Stomach (tissue), 9 donors: ENCODE measurements around the gene RSPRY1. TPM values are rescaled to one million over a fixed set of nuclear protein-coding genes. Genes with fewer than 3 reads are reported as not detected.

Source experiments
- DNase-seq, 2 donors: peaks; one replicate each; pipeline versions ENCODE4 v3.0.0 to v3.0.0-alpha.2; 2013 to 2019
- H3K27ac ChIP-seq, 5 donors: fragments of 200-600 bp in 4 of 5; sonication (generic) in 4 of 5; one replicate each; pipeline ENCODE4 v1.5.1; 2013 to 2019; ENCODE audit warnings: mild to moderate bottlenecking in 1 of 5, moderate library complexity in 1 of 5
- H3K27me3 ChIP-seq, 3 donors: fragments of 200-600 bp; sonication (generic); one replicate each; pipeline ENCODE4 v1.5.1; 2017 to 2019; ENCODE audit warnings: mixed run types in 1 of 3
- H3K36me3 ChIP-seq, 4 donors: fragments of 200-600 bp; sonication (generic); 1 replicate in 3 of 4; 2 replicates in 1 of 4; pipeline ENCODE4 v1.5.1; 2016 to 2019
- H3K4me1 ChIP-seq, 4 donors: fragments of 200-600 bp; sonication (generic); one replicate each; pipeline ENCODE4 v1.5.1; 2016 to 2019
- H3K4me3 ChIP-seq, 4 donors: fragments of 200-600 bp; sonication (generic) in 3 of 4; one replicate each; pipeline ENCODE4 v1.5.1; 2016 to 2019; ENCODE audit warnings: mild to moderate bottlenecking in 1 of 4
- H3K9me3 ChIP-seq, 4 donors: fragments of 200-600 bp; sonication (generic); one replicate each; pipeline ENCODE4 v1.5.1; 2016 to 2019
- EP300 ChIP-seq: sonication (generic); formaldehyde crosslinking; IDR thresholded peaks from one replicate; pipeline ENCODE4 v1.6.1; 2017; ENCODE audit warnings: antibody characterized with exemption
- POLR2A ChIP-seq, 4 donors: fragments of 450-650 bp; IDR thresholded peaks; one replicate each; pipeline ENCODE4 v1.6.1; 2016; ENCODE audit warnings: antibody characterized with exemption in 4 of 4, control low read depth in 2 of 4, mild to moderate bottlenecking in 1 of 4, moderate library complexity in 1 of 4
- POLR2AphosphoS5 ChIP-seq, 3 donors: sonication (generic); formaldehyde crosslinking; IDR thresholded peaks; one replicate each; pipeline ENCODE4 v1.6.1; 2016; ENCODE audit warnings: antibody characterized with exemption in 3 of 3
- WGBS, 5 donors: extraction: QIAGEN DNeasy Blood & Tissue Kit in 3 of 5; methylation state at CpG; one replicate each; pipeline versions ENCODE4 v1.1.5 to v1.1.7; 2013 to 2018; 5-methylcytosine and 5-hydroxymethylcytosine counted together
- intact Hi-C: fragments of 100-400 bp; cut with DNase I; formaldehyde crosslinking; loops from one replicate; pipeline ENCODE4 v1.15.1; 2023; ENCODE audit warnings: low total_unique reads
- polyA plus RNA-seq, 3 donors: library from polyadenylated mRNA; stranded (reverse); fragments of 200-250 nt; gene quantifications; one replicate each; pipeline ENCODE4 v1.2.3, GENCODE V29; 2013
- total RNA-seq, 5 donors: library from RNA; depleted of rRNA; stranded (reverse); fragments of >200 nt; gene quantifications; one replicate each; pipeline versions ENCODE4 v1.1.0 to v1.2.3, GENCODE V29; 2014 to 2016
- TF ChIP-seq, protein P1 (sequence below), 7 experiments: fragments of 450-650 bp in 4 of 7; fragments of 200-600 bp in 3 of 7; sonication (generic) in 3 of 7; IDR thresholded peaks; one replicate each; pipeline ENCODE4 v1.5.1; 2016 to 2019; ENCODE audit warnings: antibody characterized with exemption in 7 of 7, control low read depth in 2 of 7, mild to moderate bottlenecking in 1 of 7
- donor health status: healthy with polysubstance abuse.
- donor health status: Bipolar disorder and iron deficiency.
- donor health status: healthy.

The RSPRY1 gene
- total and polyA plus RNA-seq, 8 donors: 5.5 to 110 (median 13.3) TPM

- Histone ChIP-seq H3K36me3 (no peaks in the 10 kb centered on the region), H3K27me3 (peaks cover 0 to 29% (median 13%) of the 10 kb centered on the region in 3 donors), H3K4me3 (peak overlapping the region; percentile 59 to 80 (median 70)), H3K27ac (peak overlapping the region; percentile 84 to 90 (median 89)), H3K9me3 (no peaks in the 10 kb centered on the region), H3K4me1 (peaks cover 15 to 51% (median 43%) of the 10 kb centered on the region in 4 donors)
- no peak for DNase-seq
- no peak for TF ChIP-seq POLR2A (IDR thresholded peaks at IDR 0.05)
- WGBS, 5 donors: 5 to 12% (median 6%) methylated on average over 14 of the region's 14 CpGs
- intact Hi-C loops: no loop called here
Observed at GRCh38 chr16:57283959-57284208, 97.8 kb downstream of the RSPRY1 start.

GRCh38 chr16:57284209-57284951, 98.3 kb downstream of the RSPRY1 start, which contains the start of gene PLLP:
TSS of gene PLLP (minus strand) at chr16:57284672. CDS start at chr16:57284540, 132 bp downstream.
- Histone ChIP-seq H3K4me1 (peaks cover 15 to 47% (median 39%) of the 10 kb centered on the region in 4 donors), H3K9me3 (no peaks in the 10 kb centered on the region), H3K4me3 (peak within 1 kb of the TSS; percentile 59 to 80 (median 70)), H3K27me3 (peaks cover 0 to 29% (median 13%) of the 10 kb centered on the region in 3 donors), H3K36me3 (no peaks in the 10 kb centered on the region), H3K27ac (peak within 1 kb of the TSS; percentile 84 to 90 (median 89))
- 0 to 2% (median 1%) methylated on average over 38 to 95 of the region's 95 CpGs for WGBS, 5 donors
- intact Hi-C loops: no loop called here
- DNase-seq: peak; percentile 74 to 87
- TF ChIP-seq EP300 (no peak), POLR2AphosphoS5 (IDR thresholded peaks at IDR 0.05) (peak in 2 of 3 donors; percentile 74 to 80), POLR2A (IDR thresholded peaks at IDR 0.05) (peak in 1 of 4 donors; percentile 59)
- TF ChIP-seq, protein P1, sequence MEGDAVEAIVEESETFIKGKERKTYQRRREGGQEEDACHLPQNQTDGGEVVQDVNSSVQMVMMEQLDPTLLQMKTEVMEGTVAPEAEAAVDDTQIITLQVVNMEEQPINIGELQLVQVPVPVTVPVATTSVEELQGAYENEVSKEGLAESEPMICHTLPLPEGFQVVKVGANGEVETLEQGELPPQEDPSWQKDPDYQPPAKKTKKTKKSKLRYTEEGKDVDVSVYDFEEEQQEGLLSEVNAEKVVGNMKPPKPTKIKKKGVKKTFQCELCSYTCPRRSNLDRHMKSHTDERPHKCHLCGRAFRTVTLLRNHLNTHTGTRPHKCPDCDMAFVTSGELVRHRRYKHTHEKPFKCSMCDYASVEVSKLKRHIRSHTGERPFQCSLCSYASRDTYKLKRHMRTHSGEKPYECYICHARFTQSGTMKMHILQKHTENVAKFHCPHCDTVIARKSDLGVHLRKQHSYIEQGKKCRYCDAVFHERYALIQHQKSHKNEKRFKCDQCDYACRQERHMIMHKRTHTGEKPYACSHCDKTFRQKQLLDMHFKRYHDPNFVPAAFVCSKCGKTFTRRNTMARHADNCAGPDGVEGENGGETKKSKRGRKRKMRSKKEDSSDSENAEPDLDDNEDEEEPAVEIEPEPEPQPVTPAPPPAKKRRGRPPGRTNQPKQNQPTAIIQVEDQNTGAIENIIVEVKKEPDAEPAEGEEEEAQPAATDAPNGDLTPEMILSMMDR (IDR thresholded peaks at IDR 0.05): no peak

DNA sequence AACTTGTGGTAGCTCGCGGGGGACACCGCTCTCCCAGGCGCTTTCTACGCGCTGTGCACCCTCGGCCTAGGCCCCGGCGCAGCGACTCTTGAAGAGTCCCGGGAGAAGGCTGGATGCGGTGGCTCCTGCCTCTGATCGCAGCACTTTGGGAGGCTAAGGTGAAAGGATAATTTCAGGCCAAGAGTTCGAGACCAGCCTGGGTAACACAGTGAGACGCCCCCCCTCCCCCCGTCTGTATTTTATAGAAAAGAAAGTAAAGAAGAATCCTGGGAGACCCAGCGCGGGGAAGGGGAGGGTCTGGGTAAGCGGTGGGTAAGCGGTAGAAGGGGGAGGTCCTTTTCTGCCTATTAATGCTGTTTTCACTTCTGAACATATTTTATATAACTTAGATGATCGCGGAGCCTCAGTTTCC, 98.8 kb downstream of the RSPRY1 start:
- Histone ChIP-seq H3K36me3 (no peaks in the 10 kb centered on the region), H3K27me3 (peaks cover 0 to 29% (median 13%) of the 10 kb centered on the region in 3 donors), H3K9me3 (no peaks in the 10 kb centered on the region), H3K27ac (peak overlapping the region; percentile 84 to 90 (median 89)), H3K4me3 (peak overlapping the region; percentile 59 to 80 (median 70)), H3K4me1 (peaks cover 10 to 41% (median 33%) of the 10 kb centered on the region in 4 donors)
- DNase-seq: no peak
- intact Hi-C loops: no loop called here
- 16 to 20% (median 18%) methylated on average over 19 to 22 of the region's 22 CpGs for WGBS, 5 donors
- TF ChIP-seq POLR2A (IDR thresholded peaks at IDR 0.05) (no peak), POLR2AphosphoS5 (IDR thresholded peaks at IDR 0.05) (no peak), EP300 (no peak)
- TF ChIP-seq, protein P1 (IDR thresholded peaks at IDR 0.05): no peak

- peak overlapping the region in 1 of 4 donors; percentile 80 for H3K4me3 ChIP-seq
- 69 to 82% (median 78%) methylated on average over 5 of the region's 5 CpGs for whole genome bisulfite sequencing, 5 donors
Observed at GRCh38 chr16:57285379-57285778, 99.2 kb downstream of the RSPRY1 start.

More at GRCh38 chr16:57285379-57285778, 99.2 kb downstream of the RSPRY1 start:
- no peak for DNase-seq
- H3K27me3 ChIP-seq: peaks cover 0 to 29% (median 13%) of the 10 kb centered on the region in 3 donors
- intact Hi-C loops: no loop called here
- H3K27ac ChIP-seq: no peak overlapping the region
- H3K9me3 ChIP-seq: no peaks in the 10 kb centered on the region
- H3K36me3 ChIP-seq: no peaks in the 10 kb centered on the region
- TF ChIP-seq POLR2A (IDR thresholded peaks at IDR 0.05) (no peak), POLR2AphosphoS5 (IDR thresholded peaks at IDR 0.05) (no peak), EP300 (no peak)
- TF ChIP-seq, protein P1 (IDR thresholded peaks at IDR 0.05): no peak
- H3K4me1 ChIP-seq: peaks cover 7 to 37% (median 29%) of the 10 kb centered on the region in 4 donors
